H9 (cell line): ENCODE results near the gene DLST. TPM values are rescaled to one million over a fixed set of nuclear protein-coding genes. Genes with fewer than 3 reads are reported as not detected.

Experiments used
- DNase-seq: peaks from one replicate; pipeline ENCODE4 v3.0.0-alpha.2; 2017
- H2AFZ ChIP-seq: one replicate; pipeline ENCODE4 v1.6.1; 2013; ENCODE audit warnings: mild to moderate bottlenecking, low read length, control low read depth, moderate library complexity
- H2AK5ac ChIP-seq: 2 replicates; pipeline ENCODE4 v1.6.1; 2013; ENCODE audit warnings: low read length, control low read depth, mixed read lengths; ENCODE audit not compliant: insufficient read length
- H2BK120ac ChIP-seq: one replicate; pipeline ENCODE4 v1.6.1; 2013; ENCODE audit warnings: low read depth, mild to moderate bottlenecking, low read length, control low read depth, inconsistent platforms; ENCODE audit not compliant: poor library complexity, severe bottlenecking
- H2BK12ac ChIP-seq: 2 replicates; pipeline ENCODE4 v1.6.1; 2013; ENCODE audit warnings: low read length, control low read depth, mixed read lengths, low read depth; ENCODE audit not compliant: insufficient read length
- H2BK15ac ChIP-seq: 2 replicates; pipeline ENCODE4 v1.6.1; 2013; ENCODE audit warnings: low read depth, low read length, control low read depth
- H2BK20ac ChIP-seq: one replicate; pipeline ENCODE4 v1.6.1; 2013; ENCODE audit warnings: low read depth, mild to moderate bottlenecking, low read length, control low read depth, inconsistent platforms; ENCODE audit not compliant: poor library complexity, severe bottlenecking
- H2BK5ac ChIP-seq: 2 replicates; pipeline ENCODE4 v1.6.1; 2013; ENCODE audit warnings: low read length, control low read depth, mixed read lengths; ENCODE audit not compliant: insufficient read length
- H3K14ac ChIP-seq: 2 replicates; pipeline ENCODE4 v1.6.1; 2013; ENCODE audit warnings: low read length, control low read depth; ENCODE audit not compliant: insufficient read depth
- H3K18ac ChIP-seq: 2 replicates; pipeline ENCODE4 v1.6.1; 2013; ENCODE audit warnings: low read depth, mild to moderate bottlenecking, mixed read lengths, low read length, control low read depth; ENCODE audit not compliant: insufficient read length
- H3K23ac ChIP-seq: 2 replicates; pipeline ENCODE4 v1.6.1; 2013; ENCODE audit warnings: low read length, control low read depth, mixed read lengths, low read depth; ENCODE audit not compliant: insufficient read length
- H3K23me2 ChIP-seq: 2 replicates; pipeline ENCODE4 v1.6.1; 2013; ENCODE audit warnings: low read depth, mild to moderate bottlenecking, mixed read lengths, low read length, control low read depth; ENCODE audit not compliant: insufficient read length, poor library complexity, severe bottlenecking
- H3K27ac ChIP-seq: 2 replicates; pipeline ENCODE4 v1.5.1; 2013; ENCODE audit warnings: low read length, control low read depth, mixed read lengths, low read depth; ENCODE audit not compliant: insufficient read length
- H3K27me3 ChIP-seq: 2 replicates; pipeline ENCODE4 v1.6.1; 2013; ENCODE audit warnings: low read length, control low read depth, inconsistent platforms; ENCODE audit not compliant: insufficient read depth
- H3K4ac ChIP-seq: 2 replicates; pipeline ENCODE4 v1.6.1; 2013; ENCODE audit warnings: low read depth, mild to moderate bottlenecking, control low read depth, inconsistent platforms, low read length, moderate library complexity
- H3K4me1 ChIP-seq: 2 replicates; pipeline ENCODE4 v1.6.1; 2013; ENCODE audit warnings: low read length, control low read depth, inconsistent platforms; ENCODE audit not compliant: insufficient read depth
- H3K4me2 ChIP-seq: 2 replicates; pipeline ENCODE4 v1.6.1; 2013; ENCODE audit warnings: low read length, control low read depth, mixed read lengths; ENCODE audit not compliant: insufficient read length, insufficient read depth
- H3K56ac ChIP-seq: 2 replicates; pipeline ENCODE4 v1.6.1; 2013; ENCODE audit warnings: low read depth, mild to moderate bottlenecking, mixed read lengths, low read length, control low read depth; ENCODE audit not compliant: insufficient read length
- H3K79me1 ChIP-seq: 2 replicates; pipeline ENCODE4 v1.6.1; 2013; ENCODE audit warnings: low read depth, mild to moderate bottlenecking, moderate library complexity, low read length, control low read depth, inconsistent platforms; ENCODE audit not compliant: insufficient read depth, poor library complexity, severe bottlenecking
- H3K79me2 ChIP-seq: 2 replicates; pipeline ENCODE4 v1.6.1; 2013; ENCODE audit warnings: low read length, control low read depth, inconsistent platforms; ENCODE audit not compliant: insufficient read depth
- H3K9ac ChIP-seq: 2 replicates; pipeline ENCODE4 v1.6.1; 2013; ENCODE audit warnings: low read length, control low read depth, mixed read lengths; ENCODE audit not compliant: insufficient read length; ENCODE audit errors: extremely low read depth
- H3K9me3 ChIP-seq: one replicate; pipeline ENCODE4 v1.6.1; 2013; ENCODE audit warnings: low read depth, low read length, inconsistent platforms; ENCODE audit not compliant: control insufficient read depth
- H3T11ph ChIP-seq: one replicate; pipeline ENCODE4 v1.6.1; 2013; ENCODE audit warnings: mild to moderate bottlenecking, low read length, control low read depth, inconsistent platforms
- H4K20me1 ChIP-seq: one replicate; pipeline ENCODE4 v1.6.1; 2013; ENCODE audit not compliant: control insufficient read depth, insufficient read length, insufficient read depth
- H4K5ac ChIP-seq: 2 replicates; pipeline ENCODE4 v1.6.1; 2013; ENCODE audit warnings: low read depth, mild to moderate bottlenecking, mixed read lengths, low read length, control low read depth; ENCODE audit not compliant: insufficient read length
- H4K8ac ChIP-seq: replicated peaks from 2 replicates; pipeline ENCODE4 v1.6.1; 2013; ENCODE audit warnings: low read length, control low read depth, mixed read lengths, low read depth; ENCODE audit not compliant: insufficient read length
- H4K91ac ChIP-seq: 2 replicates; pipeline ENCODE4 v1.6.1; 2013; ENCODE audit warnings: low read depth, mild to moderate bottlenecking, moderate library complexity, mixed read lengths, low read length, control low read depth; ENCODE audit not compliant: insufficient read length
- H3K27ac Mint-ChIP-seq, 3 experiments: 2 replicates in 2 of 3; 3 replicates in 1 of 3; pipeline ENCODE4 v1.8.0; 2020 to 2021; ENCODE audit warnings: mixed read lengths in 3 of 3, mild to moderate bottlenecking in 1 of 3, moderate library complexity in 1 of 3
- H3K27me3 Mint-ChIP-seq: 2 replicates; pipeline ENCODE4 v1.8.0; 2021; ENCODE audit warnings: low read depth, mild to moderate bottlenecking, moderate library complexity, mixed read lengths
- H3K36me3 Mint-ChIP-seq, 3 experiments: 2 replicates in 2 of 3; 3 replicates in 1 of 3; pipeline ENCODE4 v1.8.0; 2020 to 2021; ENCODE audit warnings: low read depth in 3 of 3, mixed read lengths in 3 of 3; ENCODE audit not compliant: insufficient read depth in 1 of 3
- H3K4me1 Mint-ChIP-seq, 2 experiments: 2 replicates each; pipeline ENCODE4 v1.8.0; 2020; ENCODE audit warnings: mixed read lengths in 2 of 2
- H3K4me3 Mint-ChIP-seq, 2 experiments: 2 replicates in 1 of 2; 3 replicates in 1 of 2; pipeline ENCODE4 v1.8.0; 2020 to 2021; ENCODE audit warnings: mild to moderate bottlenecking in 2 of 2, mixed read lengths in 2 of 2, moderate library complexity in 1 of 2
- H3K9me3 Mint-ChIP-seq, 2 experiments: 2 replicates in 1 of 2; 3 replicates in 1 of 2; pipeline ENCODE4 v1.8.0; 2020; ENCODE audit warnings: mild to moderate bottlenecking in 2 of 2, mixed read lengths in 2 of 2, moderate library complexity in 1 of 2
- CTCF ChIP-seq: fragments of 200-600 bp; sonication (generic); conservative IDR thresholded peaks from 3 replicates; pipeline ENCODE4 v1.8.0; 2021; ENCODE audit warnings: antibody characterized with exemption, mild to moderate bottlenecking
- WGBS: extraction: QIAGEN DNeasy Blood & Tissue Kit; methylation state at CpG from one replicate; pipeline ENCODE4 v1.1.7; 2013; ENCODE audit warnings: missing lambda C conversion rate, low lambda C conversion rate, mixed read lengths; ENCODE audit not compliant: insufficient read length; ENCODE audit errors: extremely low coverage; 5-methylcytosine and 5-hydroxymethylcytosine counted together
- total RNA-seq: library from RNA; stranded (reverse); gene quantifications from 2 replicates; pipeline ENCODE4 v1.2.1, GENCODE V29; 2021

DLST gene
- total RNA-seq, 1 experiment from 2014 or later, result 116 TPM

GRCh38 chr14:74838166-74838565, 43.5 kb upstream of the DLST start:
- WGBS, result no CpG with 5 or more reads among the region's 2 CpGs
- no peak overlapping the region for H4K8ac ChIP-seq
- H3K4me2 ChIP-seq, result no peak overlapping the region
- H3K79me1 ChIP-seq, result no peaks in the 10 kb centered on the region
- no peak overlapping the region for H3K14ac ChIP-seq
- no peak overlapping the region for H3K18ac ChIP-seq
- no peak overlapping the region for H2BK15ac ChIP-seq
- no peak overlapping the region for H3K23ac ChIP-seq
- H3K27ac ChIP-seq, result no peak overlapping the region
- no peaks in the 10 kb centered on the region for H3K79me2 ChIP-seq
- peaks cover 0 to 13% (median 10%) of the 10 kb centered on the region in 3 experiments; a peak in 5 of 7 replicates for H3K36me3 Mint-ChIP-seq
- no peak overlapping the region for H3K9ac ChIP-seq
- no peaks in the 10 kb centered on the region for H3K9me3 Mint-ChIP-seq
- DNase-seq, result no peak
- no peak for TF ChIP-seq CTCF
- no peak overlapping the region for H2BK20ac ChIP-seq
- H2BK5ac ChIP-seq, result no peak overlapping the region
- H3K27me3 ChIP-seq, result no peaks in the 10 kb centered on the region
- no peak overlapping the region for H3T11ph ChIP-seq
- no peaks in the 10 kb centered on the region for H3K27me3 Mint-ChIP-seq
- H3K4me3 Mint-ChIP-seq, result no peak overlapping the region
- no peaks in the 10 kb centered on the region for H3K23me2 ChIP-seq
- no peak overlapping the region for H4K5ac ChIP-seq
- H2AFZ ChIP-seq, result no peak overlapping the region
- H2BK120ac ChIP-seq, result no peak overlapping the region
- peaks cover 0 to 2% of the 10 kb centered on the region in 2 experiments; a peak in 1 of 4 replicates for H3K4me1 Mint-ChIP-seq
- no peaks in the 10 kb centered on the region for H3K4me1 ChIP-seq
- H3K27ac Mint-ChIP-seq, result no peak overlapping the region; a peak in 1 of 7 replicates
- no peak overlapping the region for H2AK5ac ChIP-seq
- H4K91ac ChIP-seq, result no peak overlapping the region
- no peaks in the 10 kb centered on the region for H3K9me3 ChIP-seq
- H4K20me1 ChIP-seq, result no peaks in the 10 kb centered on the region
- H3K4ac ChIP-seq, result no peak overlapping the region
- H2BK12ac ChIP-seq, result no peak overlapping the region
- no peak overlapping the region for H3K56ac ChIP-seq
